T-helper 22 cell (primary cell): ENCODE data around the gene YAP1.

ENCODE experiments used
- DNase-seq: peaks from one replicate; pipeline ENCODE4 v3.0.0-alpha.2; 2020; ENCODE audit warnings: low read depth

Gene YAP1

DNA sequence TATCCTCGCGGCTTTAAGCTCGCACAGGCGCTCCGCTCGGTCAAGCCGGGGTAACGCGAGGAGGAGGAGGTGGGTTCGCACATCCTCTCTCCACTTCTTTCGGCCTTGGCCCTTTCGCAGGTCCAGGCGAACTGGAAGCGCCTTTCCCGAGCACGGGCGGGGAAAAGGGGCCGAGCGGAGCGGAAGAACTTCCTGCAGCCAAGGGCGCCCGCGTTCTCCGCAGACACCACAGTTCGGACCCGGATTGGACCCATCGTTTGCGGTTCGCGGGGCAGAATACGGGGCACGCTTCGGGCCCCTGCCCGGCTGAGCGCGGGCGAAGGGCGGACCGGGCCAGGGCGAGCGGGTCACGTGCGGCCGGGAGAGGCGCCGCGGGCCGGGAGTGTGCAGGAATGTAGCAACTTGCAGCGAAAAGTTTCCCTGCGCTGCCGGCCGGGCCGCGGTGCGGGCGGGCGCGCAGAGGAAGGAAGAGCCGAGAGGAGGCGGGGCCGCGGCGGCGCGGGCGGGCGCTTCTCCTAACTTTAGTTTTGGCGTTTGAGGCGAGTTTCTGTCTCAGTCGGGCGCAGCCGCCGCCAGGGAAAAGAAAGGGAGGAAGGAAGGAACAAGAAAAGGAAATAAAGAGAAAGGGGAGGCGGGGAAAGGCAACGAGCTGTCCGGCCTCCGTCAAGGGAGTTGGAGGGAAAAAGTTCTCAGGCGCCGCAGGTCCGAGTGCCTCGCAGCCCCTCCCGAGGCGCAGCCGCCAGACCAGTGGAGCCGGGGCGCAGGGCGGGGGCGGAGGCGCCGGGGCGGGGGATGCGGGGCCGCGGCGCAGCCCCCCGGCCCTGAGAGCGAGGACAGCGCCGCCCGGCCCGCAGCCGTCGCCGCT is at the start of gene YAP1:
Gene YAP1, plus strand, starts transcription at position 552 of the 865 bp plus-strand sequence. CDS start 402 bp downstream, outside the sequence.
- DNase-seq: peak; percentile 30

DNA sequence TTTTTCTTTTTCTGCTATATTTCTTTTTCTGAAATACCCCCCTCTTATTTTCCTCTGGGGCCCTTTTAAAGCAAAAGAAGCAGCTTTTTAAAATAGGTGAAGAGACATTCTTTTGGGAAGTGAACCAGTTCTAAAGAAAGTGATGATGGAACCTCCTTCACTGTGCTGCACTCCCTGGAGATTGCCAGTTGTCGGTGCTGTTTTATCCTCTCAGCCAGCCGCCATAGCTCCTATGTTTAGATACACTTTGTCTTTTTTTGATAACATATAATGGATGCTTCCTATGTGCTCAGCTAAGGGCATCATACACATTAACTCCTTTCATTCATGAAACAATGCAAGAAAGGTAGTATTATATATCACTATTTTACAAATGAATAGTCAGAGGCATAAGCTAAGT is 49.0 kb upstream of the YAP1 start:
- DNase-seq: no peak

DNA sequence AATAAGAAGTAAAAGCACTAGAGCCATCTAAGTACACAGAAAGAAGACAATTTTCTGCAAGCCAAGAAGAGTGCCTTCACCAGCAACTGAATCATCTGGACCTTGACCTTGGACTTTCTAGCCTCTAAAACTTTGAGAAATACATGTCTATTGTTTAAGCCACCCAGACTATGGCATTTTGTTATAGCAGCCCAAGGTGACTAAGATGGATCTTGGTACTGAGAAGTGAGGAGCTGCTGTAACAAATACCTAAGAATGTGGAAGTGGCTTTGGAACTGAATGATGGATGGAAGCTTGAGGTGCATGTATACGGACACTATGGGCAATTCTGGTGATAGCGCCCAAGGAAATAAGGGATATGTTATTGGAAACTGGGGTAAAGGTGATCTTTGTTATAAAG is 48.1 kb upstream of the YAP1 start:
- DNase-seq: no peak

DNA sequence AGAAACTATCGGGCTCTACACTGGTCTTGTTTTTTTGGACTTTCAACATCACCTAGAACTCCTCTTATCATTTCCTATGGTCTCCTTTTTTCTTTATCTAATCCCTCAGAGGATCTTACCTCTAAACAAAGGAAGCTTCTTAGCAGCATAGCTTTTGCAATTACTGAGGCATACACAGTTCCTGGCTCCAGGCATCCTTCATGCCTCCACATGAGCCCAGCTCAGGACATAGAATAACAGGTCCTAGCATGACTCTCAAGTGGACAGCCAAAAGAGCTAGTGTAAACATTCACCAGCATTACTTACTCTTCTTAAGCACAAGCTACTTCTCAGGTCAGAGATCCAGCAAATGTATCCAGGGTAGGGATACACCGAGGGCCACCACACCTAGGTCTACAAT is 45.9 kb upstream of the YAP1 start:
- no peak for DNase-seq

DNA sequence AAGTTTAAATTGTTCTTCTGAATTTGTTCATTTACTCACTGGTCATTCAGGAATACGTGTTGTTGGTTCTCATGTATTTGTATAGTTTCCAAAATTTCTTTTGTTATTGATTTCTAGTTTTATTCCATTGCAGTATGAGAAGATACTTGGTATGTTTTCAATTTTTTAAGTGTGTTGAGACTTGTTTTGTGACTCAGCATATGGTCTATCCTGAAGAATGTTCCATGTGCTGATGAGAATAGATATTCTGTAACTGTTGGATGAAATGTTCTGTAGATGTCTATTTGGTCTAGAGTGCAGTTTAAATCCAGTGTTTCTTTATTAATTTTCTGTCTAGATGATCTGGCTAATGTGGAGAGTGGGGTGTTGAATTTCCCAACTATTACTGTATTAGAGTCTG is 39.5 kb upstream of the YAP1 start:
- no peak for DNase-seq

DNA sequence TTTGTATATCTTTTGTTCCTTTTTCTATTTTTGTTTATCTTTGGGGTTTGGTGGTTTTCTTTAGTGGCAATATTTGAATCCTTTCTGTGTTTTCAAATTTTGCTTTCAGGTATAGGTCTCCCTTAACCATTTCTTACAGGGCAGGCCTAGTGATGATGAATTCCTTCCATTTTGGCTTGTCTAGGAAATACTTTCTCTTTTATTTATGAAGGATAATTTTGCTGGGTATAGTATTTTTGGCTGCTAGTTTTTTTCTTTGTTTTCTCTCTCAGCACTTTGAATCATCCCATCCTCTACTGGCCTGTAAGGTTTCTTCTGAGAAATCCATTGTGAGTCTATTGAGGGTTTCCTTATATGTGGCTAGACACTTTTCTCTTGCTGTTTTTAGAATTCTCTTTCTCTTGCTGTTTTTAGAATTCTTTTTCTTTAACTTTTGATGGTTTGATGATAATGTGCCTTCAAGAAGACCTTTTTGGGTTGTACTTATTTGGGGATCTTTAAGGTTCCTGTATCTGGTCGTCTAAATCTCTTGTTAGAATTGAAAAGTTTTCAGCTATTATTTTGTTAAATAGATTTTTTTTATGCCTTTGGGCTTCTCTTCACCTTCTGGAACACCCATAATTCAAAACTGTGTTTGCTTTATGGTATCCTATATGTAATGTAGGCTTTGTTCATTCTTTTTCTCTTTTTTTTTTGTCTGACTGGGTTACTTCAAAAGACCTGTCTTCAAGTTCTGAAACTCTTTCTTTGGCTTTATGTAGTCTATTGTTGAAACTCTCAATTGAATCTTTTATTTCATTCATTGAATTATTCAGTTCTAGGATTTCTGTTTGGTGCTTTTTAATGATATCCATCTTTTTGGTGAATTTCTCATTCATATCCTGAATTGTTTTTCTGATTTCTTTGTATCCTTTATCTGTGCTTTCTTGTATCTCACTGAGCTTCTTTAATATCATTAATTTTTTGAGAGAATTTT is 38.5 kb upstream of the YAP1 start:
- DNase-seq: no peak

DNA sequence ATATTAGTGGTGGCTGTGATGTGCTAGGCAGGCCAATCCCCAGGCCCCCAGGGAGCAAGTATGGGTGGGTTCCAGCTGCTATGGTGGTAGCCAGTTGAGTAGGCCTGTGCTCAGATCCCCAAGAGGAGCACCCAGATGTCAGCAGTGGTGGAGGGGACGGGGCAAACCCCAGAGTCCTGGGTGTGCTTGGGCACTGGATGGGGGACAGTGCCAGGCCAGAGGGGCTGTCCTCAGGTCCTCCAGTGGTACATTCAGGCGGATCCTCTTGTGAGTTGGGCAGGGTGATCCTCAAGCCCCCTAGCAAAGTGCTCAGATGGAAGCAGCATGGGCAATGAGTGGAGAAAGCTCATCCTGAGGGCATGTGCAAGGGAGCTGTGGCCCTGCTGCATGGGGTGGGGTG is 37.0 kb upstream of the YAP1 start:
- DNase-seq: no peak

DNA sequence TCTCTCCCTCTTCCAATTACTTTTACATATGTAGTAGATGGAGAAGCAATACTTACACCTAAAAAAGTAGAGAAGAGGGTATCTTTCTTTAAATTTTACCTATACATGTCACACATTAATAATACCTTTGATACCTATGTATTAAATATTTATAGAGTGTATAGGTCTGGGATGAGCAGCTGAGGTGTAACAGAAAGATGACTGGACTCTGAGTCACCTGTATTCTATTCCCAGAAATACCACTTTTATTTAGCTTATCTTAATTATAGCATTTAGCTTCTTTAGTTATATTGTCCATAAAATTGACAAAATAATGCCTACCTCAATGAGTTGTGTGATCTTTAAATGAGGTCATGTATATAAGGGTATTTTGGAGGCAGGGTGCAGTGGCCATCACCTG is 30.6 kb upstream of the YAP1 start:
- DNase-seq: no peak

DNA sequence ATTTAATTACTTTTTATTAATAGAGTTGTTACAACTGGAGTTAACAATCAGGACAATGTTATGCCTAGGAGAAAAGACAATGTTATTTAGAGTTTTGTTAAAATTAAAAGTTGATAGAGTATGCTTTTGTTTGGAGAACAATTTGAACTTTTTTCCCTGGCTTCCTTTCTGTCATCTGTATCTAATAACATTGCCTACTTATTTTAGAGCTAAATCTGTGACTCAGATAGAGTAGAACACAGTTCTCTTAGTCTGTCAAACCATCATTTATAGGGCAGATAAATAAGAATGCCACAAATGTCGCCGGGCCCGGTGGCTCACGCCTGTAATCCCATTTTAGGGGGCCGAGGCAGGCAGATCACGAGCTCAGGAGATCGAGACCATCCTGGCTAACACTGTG is 28.9 kb upstream of the YAP1 start:
- DNase-seq: no peak

DNA sequence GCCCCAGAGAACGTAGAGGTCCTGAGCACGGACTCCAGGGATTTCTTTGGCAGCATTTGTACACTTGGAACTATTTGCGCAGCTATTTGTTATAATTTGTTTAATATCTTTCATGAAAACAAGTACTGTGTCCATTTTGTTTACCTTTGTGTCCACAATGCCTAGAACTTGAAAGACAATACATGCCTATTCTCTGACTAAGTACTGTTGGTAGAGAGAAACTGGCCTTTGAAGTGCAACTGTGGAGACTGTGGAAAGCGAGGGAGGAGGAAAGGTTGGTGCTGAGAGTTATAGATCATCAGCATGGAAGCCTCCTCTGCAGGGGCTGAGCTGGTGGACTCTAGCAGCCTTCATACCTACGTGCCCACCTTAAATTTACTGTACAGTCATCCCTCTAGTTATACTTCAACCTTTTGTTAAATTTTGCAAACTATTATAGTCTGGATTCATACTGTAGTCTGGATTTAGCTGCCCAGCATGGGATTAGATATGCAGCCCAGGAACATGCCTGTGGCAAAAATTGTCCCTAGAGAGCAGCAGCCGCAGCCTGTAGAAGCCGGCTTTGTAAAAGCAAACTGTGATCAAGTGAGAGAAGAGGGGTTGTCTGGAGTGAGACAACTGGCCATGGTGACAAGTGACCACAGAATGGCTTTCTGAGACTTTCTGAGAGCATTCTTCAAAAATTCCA is 24.2 kb upstream of the YAP1 start:
- no peak for DNase-seq

DNA sequence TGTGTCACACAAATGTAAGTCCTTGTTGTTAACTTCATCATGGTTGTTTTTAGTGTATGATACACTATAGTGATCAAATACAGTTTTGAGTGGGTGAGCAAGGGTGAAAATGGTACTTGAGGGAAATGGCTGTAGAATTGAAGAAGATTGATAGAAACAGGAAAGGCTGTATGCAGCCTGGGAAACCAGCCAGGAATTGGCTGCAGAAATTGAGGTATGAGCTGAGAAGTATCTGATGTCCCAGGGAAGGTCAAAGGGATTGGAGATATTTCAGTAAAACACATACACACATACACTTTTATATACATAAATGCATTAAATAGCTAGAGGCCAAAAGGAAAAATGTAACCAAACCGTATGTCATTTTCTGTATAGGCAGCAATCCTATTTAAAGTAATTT is 13.1 kb upstream of the YAP1 start:
- DNase-seq: no peak

DNA sequence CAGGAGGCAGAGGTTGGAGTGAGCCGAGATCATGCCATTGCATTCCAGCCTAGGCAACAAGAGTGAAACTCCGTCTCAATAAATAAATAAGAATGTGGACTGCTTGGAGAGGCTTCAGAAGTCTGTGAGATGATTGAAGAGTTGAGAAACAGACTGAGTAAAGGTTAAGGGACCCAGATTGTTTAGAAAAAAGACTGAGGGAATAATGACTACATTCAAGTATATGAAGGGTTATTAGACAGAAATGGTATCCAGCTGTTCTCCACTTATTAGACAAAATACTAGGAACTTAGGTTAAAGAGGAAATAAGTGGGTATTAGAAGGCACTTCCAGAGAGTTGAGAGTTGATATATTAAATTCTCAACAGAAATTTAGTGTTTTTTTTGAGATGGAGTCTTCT is 10.5 kb upstream of the YAP1 start:
- DNase-seq: no peak

DNA sequence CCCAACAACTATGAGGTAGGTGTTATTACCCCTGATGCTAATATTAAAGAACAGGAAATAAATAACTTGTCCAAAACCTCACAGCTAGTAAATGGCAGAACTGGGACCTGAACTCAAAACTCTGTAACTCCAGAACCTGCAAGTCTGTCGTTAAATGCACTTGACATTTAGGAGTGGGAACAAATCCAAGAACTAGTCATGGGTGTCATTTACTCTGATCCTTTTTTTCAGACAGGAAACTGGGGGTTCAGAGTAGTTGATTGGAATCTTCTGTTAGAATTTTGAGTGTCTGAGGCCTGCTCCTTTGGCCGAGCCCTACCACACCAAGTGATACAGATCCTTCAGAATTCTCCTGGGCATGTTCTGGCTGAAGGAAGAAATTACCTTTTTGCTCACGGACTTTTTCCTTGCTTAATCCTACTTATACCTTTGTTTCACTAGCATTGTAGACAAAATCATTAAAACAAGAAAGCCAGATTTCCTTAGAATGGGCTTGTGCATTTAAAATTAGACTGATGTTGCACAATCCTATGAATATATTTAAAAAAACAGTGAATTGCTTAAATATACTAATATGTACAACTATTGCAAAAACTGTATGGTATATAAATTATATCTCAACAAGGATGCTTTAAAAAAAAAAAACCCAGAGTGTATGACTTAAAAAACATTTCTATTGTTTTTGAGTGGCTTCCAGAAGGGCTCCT is 1.4 kb upstream of the YAP1 start:
- no peak for DNase-seq

DNA sequence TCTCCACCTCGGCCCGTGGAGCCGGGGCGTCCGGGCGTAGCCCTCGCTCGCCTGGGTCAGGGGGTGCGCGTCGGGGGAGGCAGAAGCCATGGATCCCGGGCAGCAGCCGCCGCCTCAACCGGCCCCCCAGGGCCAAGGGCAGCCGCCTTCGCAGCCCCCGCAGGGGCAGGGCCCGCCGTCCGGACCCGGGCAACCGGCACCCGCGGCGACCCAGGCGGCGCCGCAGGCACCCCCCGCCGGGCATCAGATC is 439 bp downstream of the YAP1 start:
- no peak for DNase-seq

DNA sequence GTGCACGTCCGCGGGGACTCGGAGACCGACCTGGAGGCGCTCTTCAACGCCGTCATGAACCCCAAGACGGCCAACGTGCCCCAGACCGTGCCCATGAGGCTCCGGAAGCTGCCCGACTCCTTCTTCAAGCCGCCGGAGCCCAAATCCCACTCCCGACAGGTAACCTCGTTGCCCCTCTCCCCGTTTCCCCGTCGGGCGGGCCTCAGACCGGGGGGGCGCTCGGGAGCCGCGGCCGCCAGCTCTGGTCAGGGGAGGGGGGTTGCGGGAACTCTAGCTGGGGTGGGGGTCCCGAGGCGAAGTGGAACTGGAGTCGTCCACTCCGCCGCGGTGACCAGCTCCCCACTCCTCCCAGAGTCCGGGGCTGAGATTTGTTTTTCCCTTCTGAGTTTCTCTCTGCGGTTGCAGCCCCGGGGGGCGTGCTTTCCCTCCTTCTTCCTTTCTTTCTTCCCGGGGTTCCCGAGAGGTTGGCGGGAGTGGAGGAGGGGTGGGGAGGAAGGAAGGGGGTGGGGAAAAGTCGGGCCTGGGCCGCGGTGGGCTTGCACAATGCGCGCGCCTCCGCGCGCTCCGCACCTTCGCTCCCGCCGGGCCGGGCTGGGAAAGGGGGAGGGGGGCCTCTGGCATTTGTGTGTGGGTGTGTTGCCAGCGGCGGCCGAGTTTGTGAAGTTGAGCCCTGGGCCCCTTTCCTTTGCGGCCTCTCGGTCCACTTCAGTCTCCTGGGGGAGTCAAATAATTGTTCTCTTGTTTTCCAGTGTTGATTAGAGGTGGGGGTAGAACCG is 952 bp downstream of the YAP1 start:
- DNase-seq: no peak

DNA sequence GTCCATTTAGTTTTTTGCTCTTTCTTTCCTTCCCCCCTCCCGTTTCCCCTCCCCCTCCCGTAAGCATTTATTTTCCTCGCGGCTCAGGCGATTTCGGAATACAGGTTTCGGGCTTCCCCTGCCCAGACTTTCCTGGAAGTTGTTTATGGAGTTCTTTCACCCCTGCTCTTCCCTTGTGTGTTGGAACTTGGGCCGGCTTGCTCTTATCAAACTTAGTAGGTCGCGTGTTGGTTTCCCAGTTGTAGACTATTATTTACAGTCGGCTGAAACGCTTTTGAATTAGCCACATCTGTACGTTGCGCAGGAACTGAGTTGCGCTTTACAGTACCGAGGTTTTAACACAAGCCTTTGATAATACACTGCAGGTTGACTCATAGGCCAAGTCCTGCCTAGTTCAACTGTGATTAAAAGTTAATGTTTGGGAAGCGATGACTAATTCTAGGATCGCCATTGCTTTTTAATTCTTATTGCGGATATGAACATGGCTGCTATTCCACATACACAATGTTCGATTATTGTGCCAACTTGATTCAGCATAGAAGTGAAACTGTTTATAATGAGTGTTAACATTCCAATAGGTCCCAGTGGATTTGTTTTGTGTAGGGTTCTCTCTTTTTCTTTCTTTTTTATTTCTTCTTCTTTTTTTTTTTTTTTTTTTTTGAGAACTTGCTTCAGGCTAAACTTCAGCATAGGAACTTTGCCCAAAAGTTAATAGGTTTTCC is 1.7 kb downstream of the YAP1 start:
- DNase-seq: no peak

DNA sequence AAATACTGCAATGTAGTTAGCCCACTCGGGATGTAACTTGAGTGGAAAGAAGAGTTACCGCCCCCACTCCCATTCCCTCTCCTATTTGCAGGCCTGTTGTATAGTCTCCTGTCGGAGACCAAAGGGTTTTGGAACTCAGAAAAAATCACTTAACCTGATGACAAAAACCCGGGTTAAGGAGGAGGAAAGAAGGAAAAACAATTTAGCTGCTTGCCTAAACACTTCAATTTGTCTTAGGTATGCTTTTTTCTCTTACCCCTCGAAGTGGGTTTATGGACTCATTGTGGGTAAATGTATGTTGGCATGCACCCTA is 2.2 kb downstream of the YAP1 start:
- no peak for DNase-seq

DNA sequence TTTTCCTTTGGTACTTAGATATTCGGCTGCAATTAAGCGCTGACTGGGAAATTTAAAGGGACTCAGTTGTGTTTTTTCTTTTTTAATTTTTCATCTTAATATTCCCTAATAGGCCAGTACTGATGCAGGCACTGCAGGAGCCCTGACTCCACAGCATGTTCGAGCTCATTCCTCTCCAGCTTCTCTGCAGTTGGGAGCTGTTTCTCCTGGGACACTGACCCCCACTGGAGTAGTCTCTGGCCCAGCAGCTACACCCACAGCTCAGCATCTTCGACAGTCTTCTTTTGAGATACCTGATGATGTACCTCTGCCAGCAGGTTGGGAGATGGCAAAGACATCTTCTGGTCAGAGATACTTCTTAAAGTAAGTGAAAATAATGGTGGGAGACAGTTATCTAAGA is 3.8 kb downstream of the YAP1 start:
- no peak for DNase-seq

DNA sequence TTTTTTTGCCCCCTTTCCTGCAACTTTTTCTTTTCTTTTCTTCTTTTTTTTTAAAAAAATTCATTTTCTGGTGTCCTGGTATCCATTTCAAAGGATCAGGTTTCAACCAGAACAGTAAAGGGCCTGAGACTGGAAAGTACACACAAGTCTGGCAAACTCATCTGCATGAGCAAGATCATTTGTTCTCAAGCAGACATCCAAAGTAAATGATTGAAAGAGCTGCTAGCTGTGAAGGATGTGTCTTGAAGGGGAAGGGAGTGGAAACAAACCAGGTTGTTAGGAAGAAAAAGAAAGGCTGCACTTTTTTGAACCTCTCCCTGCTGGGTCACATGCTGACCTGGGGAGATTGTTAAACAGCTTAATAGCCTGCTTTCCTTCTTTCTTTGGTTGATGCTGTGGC is 5.3 kb downstream of the YAP1 start:
- no peak for DNase-seq

DNA sequence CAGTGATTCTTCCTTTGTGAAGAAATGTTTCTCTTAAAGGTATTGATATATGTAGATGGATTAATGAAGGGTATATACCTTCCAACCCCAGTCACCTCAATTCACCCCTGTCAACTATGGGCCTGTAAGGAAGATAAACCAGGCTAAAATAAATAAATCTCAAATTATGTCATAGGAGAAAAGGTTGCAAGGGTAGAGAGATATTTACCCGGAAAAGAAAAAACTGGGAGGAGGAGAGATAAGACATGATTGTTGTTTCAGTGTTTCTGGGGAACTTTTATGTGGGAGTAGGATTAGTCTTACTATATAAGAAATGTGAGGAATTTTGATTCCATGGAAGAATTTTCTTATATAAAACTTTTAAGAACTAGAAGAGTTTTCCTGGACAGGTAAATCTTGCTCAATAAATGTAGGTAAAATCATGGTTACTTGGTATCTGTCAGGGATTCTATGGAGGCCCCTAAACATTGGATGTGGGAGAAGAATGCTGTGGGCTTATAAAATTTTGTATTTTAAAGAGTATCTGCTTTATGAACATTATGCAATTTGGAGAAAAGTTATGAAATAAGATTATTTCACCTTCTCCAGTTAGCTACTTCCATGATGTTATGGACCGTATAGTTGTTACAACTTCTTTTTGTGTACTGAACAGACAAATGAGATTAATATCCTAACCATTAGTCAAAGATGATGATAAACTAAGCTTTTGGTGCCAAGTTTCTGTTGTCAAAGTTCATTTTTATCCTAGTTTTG is 6.4 kb downstream of the YAP1 start:
- no peak for DNase-seq
